GM06990 (cell line): ENCODE data around the gene BEST2.

Experiments used
- DNase-seq: peaks from one replicate; pipeline ENCODE4 v3.0.0-alpha.2; 2011; ENCODE audit not compliant: insufficient read length; ENCODE audit errors: extremely low read depth
- H3K27me3 ChIP-seq: replicated peaks from 2 replicates; pipeline ENCODE4 v1.6.0; 2011; ENCODE audit warnings: low read length; ENCODE audit not compliant: control insufficient read depth, insufficient read depth
- H3K36me3 ChIP-seq: 2 replicates; pipeline ENCODE4 v1.5.1; 2011; ENCODE audit warnings: low read length; ENCODE audit not compliant: control insufficient read depth, insufficient read depth
- H3K4me3 ChIP-seq: replicated peaks from 2 replicates; pipeline ENCODE4 v1.5.1; 2011; ENCODE audit warnings: low read depth, mild to moderate bottlenecking, control low read depth, low read length
- CTCF ChIP-seq: IDR thresholded peaks from 2 replicates; pipeline ENCODE4 v1.5.1; 2011; ENCODE audit warnings: low read length, control low read depth, mild to moderate bottlenecking, inconsistent platforms; ENCODE audit not compliant: insufficient read depth, poor library complexity, severe bottlenecking

The BEST2 gene

GRCh38 chr19:12782424-12783290 is 31.1 kb downstream of the BEST2 start:
- no peaks in the 10 kb centered on the region for H3K27me3 ChIP-seq
- peak; percentile 14 for TF ChIP-seq CTCF
- DNase-seq = peak; percentile 93
- no peaks in the 10 kb centered on the region for H3K36me3 ChIP-seq
- H3K4me3 ChIP-seq = peak overlapping the region; percentile 57

GRCh38 chr19:12783291-12783848 is 31.8 kb downstream of the BEST2 start:
- Histone ChIP-seq H3K4me3 (peak overlapping the region; percentile 57), H3K27me3 (no peaks in the 10 kb centered on the region), H3K36me3 (no peaks in the 10 kb centered on the region)
- TF ChIP-seq CTCF = no peak
- no peak for DNase-seq

DNA sequence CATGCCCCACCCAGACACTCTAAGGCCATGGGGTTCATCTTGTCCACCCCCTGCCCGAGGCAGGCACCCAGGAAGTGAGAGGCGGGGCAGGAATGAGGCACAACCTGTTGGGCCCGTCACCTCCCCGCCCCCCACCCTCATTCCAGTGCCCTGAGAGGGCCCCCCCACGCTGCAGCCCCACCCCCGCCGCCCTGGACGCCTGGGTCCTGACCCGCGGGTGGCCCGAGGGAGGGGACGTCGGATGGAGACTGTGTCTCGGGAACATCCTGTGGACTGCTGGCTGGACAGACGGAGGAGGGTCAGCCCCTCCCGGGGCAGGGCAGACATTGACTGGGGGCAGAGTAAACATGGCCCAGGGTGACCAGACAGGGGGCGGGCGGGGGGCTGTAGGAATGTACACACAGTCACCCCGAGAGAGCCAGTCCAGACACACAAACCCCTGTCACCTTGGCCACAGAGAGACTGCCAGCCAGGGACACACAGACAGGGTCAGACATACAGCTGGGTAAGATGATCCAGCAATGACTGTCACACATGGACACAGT is 32.3 kb downstream of the BEST2 start:
- H3K4me3 ChIP-seq = no peak overlapping the region; the same call in 1 of the 2 replicates

DNA sequence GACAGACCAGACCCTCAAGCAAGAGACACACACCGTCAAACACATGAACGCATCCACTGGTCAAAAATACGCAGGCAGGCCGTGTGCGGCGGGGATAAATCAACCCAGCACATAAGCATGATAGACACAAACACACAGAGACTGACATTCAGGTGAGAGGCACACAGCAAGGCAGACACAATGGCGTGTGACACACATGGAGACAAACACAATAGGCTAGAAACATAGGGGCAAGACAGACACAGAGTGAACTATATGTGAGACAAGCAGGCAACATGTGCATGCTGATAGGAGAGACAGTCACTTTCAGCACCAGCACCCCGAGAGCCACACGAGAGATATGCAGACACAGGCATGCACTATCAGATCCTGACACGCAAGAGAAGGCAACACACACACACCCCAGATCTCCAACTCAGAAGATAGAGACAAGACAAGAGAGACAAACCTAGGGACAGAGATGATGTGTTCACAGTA is 32.8 kb downstream of the BEST2 start:
- no peak overlapping the region for H3K4me3 ChIP-seq
- no peaks in the 10 kb centered on the region for H3K27me3 ChIP-seq
- H3K36me3 ChIP-seq = no peaks in the 10 kb centered on the region
- no peak for TF ChIP-seq CTCF
- no peak for DNase-seq

More for the DNA sequence above, 32.3 kb downstream of the BEST2 start:
- no peak for DNase-seq
- no peak for TF ChIP-seq CTCF
- Histone ChIP-seq H3K36me3 (no peaks in the 10 kb centered on the region), H3K27me3 (no peaks in the 10 kb centered on the region)

DNA sequence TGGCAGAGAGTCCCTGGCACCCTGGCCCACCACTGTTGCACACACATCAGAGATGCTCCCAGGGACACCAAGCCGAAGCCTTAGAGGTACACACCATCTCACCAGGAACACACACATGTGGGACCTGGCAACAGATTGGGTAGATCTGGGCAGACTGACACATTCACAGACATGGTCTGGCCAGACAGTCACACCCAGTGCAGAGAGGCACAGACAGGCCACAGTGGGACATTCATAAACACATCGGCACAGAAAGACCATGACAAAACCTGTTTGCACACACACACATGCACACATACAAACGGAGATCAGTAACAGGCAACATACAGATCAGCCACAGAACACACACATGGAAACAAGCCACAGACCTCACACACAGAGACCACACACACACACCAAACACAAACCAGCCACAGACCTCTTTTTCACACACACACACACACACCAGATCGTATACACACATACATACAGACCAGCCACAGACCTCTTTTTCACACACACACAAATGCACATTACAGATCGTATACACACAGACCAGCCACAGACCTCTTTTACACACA is 33.4 kb downstream of the BEST2 start:
- H3K4me3 ChIP-seq = no peak overlapping the region
- H3K36me3 ChIP-seq = no peaks in the 10 kb centered on the region
- DNase-seq = peak; percentile 53
- TF ChIP-seq CTCF = no peak
- no peaks in the 10 kb centered on the region for H3K27me3 ChIP-seq
